CD4-positive, alpha-beta T cell treated with Interleukin-12 subunit alpha and Interleukin-12 subunit beta, for 1 hour (primary cell): ENCODE data around the gene ESYT2.

Experiments used
- DNase-seq: peaks from one replicate; pipeline ENCODE4 v3.0.0-alpha.2; 2020

The ESYT2 gene

GRCh38 chr7:158738841-158739240, 90.5 kb downstream of the ESYT2 start:
- no peak for DNase-seq

- no peak for DNase-seq
Observed at GRCh38 chr7:158737064-158737695, 92.1 kb downstream of the ESYT2 start.

- no peak for DNase-seq
Observed at GRCh38 chr7:158735935-158736334, 93.4 kb downstream of the ESYT2 start.

GRCh38 chr7:158734861-158735260, 94.4 kb downstream of the ESYT2 start:
- DNase-seq: no peak

- no peak for DNase-seq
Observed at GRCh38 chr7:158733775-158734494, 95.4 kb downstream of the ESYT2 start.

GRCh38 chr7:158733220-158733519, 96.1 kb downstream of the ESYT2 start:
- DNase-seq: no peak

GRCh38 chr7:158732494-158733219, 96.7 kb downstream of the ESYT2 start:
- no peak for DNase-seq

- DNase-seq: no peak
Observed at GRCh38 chr7:158731761-158732160, 97.5 kb downstream of the ESYT2 start.

GRCh38 chr7:158730383-158731346, 98.6 kb downstream of the ESYT2 start:
- DNase-seq: no peak

- no peak for DNase-seq
Observed at GRCh38 chr7:158729646-158730382, 99.5 kb downstream of the ESYT2 start.

GRCh38 chr7:158728911-158729645, 100.2 kb downstream of the ESYT2 start:
- no peak for DNase-seq

GRCh38 chr7:158727690-158728089, 101.6 kb downstream of the ESYT2 start:
- no peak for DNase-seq

- no peak for DNase-seq
Observed at GRCh38 chr7:158726277-158726807, 103.0 kb downstream of the ESYT2 start.

- no peak for DNase-seq
Observed at GRCh38 chr7:158725506-158725800, 103.9 kb downstream of the ESYT2 start.

- no peak for DNase-seq
Observed at GRCh38 chr7:158724658-158725505, 104.4 kb downstream of the ESYT2 start.

- no peak for DNase-seq
Observed at GRCh38 chr7:158723714-158724385, 105.5 kb downstream of the ESYT2 start.

GRCh38 chr7:158723266-158723665, 106.0 kb downstream of the ESYT2 start:
- no peak for DNase-seq

- DNase-seq: no peak
Observed at GRCh38 chr7:158722574-158723237, 106.6 kb downstream of the ESYT2 start.

GRCh38 chr7:158720112-158720511, 109.2 kb downstream of the ESYT2 start:
- DNase-seq: no peak
